Measurements from ENCODE around the gene ANKRD33B. TPM values are rescaled to one million over a fixed set of nuclear protein-coding genes. Genes with fewer than 3 reads are reported as not detected.

Gene ANKRD33B
- total RNA-seq, 1 experiment from 2014 or later = 3.1 TPM

GRCh38 chr5:10611290-10611689, 47.4 kb downstream of the ANKRD33B start:
- H3K27ac Mint-ChIP-seq (ENCODE audit: low read depth, unreplicated experiment) = no peak overlapping the region
- CTCF ChIA-PET = interaction anchor here (1.9 to 2.6 kb wide), 2 partner anchors 16 kb away, joined by 10 to 14 read pairs; no protein-coding TSS in a partner anchor

DNA sequence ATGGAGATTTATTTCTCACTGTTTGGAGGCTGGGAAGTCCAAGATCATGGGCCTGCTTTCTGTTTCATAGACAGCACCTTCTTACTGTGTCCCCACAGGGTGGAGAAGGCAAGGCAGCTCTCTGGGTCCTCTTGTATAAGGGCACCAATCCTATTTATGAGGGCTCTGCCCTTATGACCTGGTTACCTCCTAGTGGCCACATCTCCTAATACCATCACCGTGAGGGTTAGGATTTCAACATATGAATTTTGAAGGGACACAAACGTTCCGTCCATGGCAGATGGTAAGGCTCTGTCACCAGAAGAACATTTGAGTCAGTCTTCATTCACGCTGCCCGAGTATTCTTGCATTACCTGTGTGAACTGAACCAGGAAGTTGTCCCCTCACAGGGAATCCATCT, 48.4 kb downstream of the ANKRD33B start:
- intact Hi-C loops (cut with micrococcal nuclease) = no loop called here
- POLR2A ChIA-PET = no interaction called here

More at GRCh38 chr5:10611290-10611689, 47.4 kb downstream of the ANKRD33B start:
- no peaks in the 10 kb centered on the region for H3K9me3 Mint-ChIP-seq (ENCODE audit: unreplicated experiment)
- POLR2A ChIA-PET = interaction anchor here (0.6 kb wide), 2 partner anchors 156 to 165 kb away, joined by 3 read pairs; no protein-coding TSS in a partner anchor
- no peak overlapping the region for H3K4me3 Mint-ChIP-seq (ENCODE audit: unreplicated experiment)
- intact Hi-C loops (cut with micrococcal nuclease) = no loop called here
- no peaks in the 10 kb centered on the region for H3K27me3 Mint-ChIP-seq (ENCODE audit: insufficient read depth, unreplicated experiment)
- peaks cover 7% of the 10 kb centered on the region for H3K4me1 Mint-ChIP-seq (ENCODE audit: insufficient read depth, unreplicated experiment)
- no peak for DNase-seq (ENCODE audit: unreplicated experiment)
- no peak for TF ChIP-seq CTCF (IDR thresholded peaks at IDR 0.05; ENCODE audit: unreplicated experiment)
- no peaks in the 10 kb centered on the region for H3K36me3 Mint-ChIP-seq (ENCODE audit: insufficient read depth, unreplicated experiment)
- BruUV-seq (replicated peaks) = no TSS peak

GRCh38 chr5:10615693-10616092, 51.8 kb downstream of the ANKRD33B start:
- no peak overlapping the region for H3K27ac Mint-ChIP-seq (ENCODE audit: low read depth, unreplicated experiment)
- no peak for TF ChIP-seq CTCF (IDR thresholded peaks at IDR 0.05; ENCODE audit: unreplicated experiment)
- DNase-seq (ENCODE audit: unreplicated experiment) = no peak
- POLR2A ChIA-PET = interaction anchor here (0.5 to 1.2 kb wide), 2 partner anchors 15 to 743 kb away, joined by 3 to 4 read pairs; no protein-coding TSS in a partner anchor
- no peak overlapping the region for H3K4me3 Mint-ChIP-seq (ENCODE audit: unreplicated experiment)
- BruUV-seq (replicated peaks) = no TSS peak
- CTCF ChIA-PET = interaction anchor here (1.7 kb wide), 1 partner anchor 12 kb away, joined by 8 read pairs; no protein-coding TSS in a partner anchor
- H3K4me1 Mint-ChIP-seq (ENCODE audit: insufficient read depth, unreplicated experiment) = no peaks in the 10 kb centered on the region
- intact Hi-C loops (cut with micrococcal nuclease) = no loop called here
- no peaks in the 10 kb centered on the region for H3K36me3 Mint-ChIP-seq (ENCODE audit: insufficient read depth, unreplicated experiment)
- H3K9me3 Mint-ChIP-seq (ENCODE audit: unreplicated experiment) = peaks cover 8% of the 10 kb centered on the region
- H3K27me3 Mint-ChIP-seq (ENCODE audit: insufficient read depth, unreplicated experiment) = no peaks in the 10 kb centered on the region

More for the DNA sequence above, 48.4 kb downstream of the ANKRD33B start:
- TF ChIP-seq CTCF (IDR thresholded peaks at IDR 0.05; ENCODE audit: unreplicated experiment) = no peak
- Mint-ChIP-seq H3K27ac (ENCODE audit: low read depth, unreplicated experiment) (no peak overlapping the region), H3K4me1 (ENCODE audit: insufficient read depth, unreplicated experiment) (peaks cover 7% of the 10 kb centered on the region), H3K27me3 (ENCODE audit: insufficient read depth, unreplicated experiment) (no peaks in the 10 kb centered on the region), H3K36me3 (ENCODE audit: insufficient read depth, unreplicated experiment) (no peaks in the 10 kb centered on the region), H3K4me3 (ENCODE audit: unreplicated experiment) (no peak overlapping the region), H3K9me3 (ENCODE audit: unreplicated experiment) (no peaks in the 10 kb centered on the region)
- no TSS peak for BruUV-seq (replicated peaks)
- DNase-seq (ENCODE audit: unreplicated experiment) = no peak
- CTCF ChIA-PET = interaction anchor here (2.6 kb wide), 1 partner anchor 15 kb away, joined by 14 read pairs; no protein-coding TSS in a partner anchor

DNA sequence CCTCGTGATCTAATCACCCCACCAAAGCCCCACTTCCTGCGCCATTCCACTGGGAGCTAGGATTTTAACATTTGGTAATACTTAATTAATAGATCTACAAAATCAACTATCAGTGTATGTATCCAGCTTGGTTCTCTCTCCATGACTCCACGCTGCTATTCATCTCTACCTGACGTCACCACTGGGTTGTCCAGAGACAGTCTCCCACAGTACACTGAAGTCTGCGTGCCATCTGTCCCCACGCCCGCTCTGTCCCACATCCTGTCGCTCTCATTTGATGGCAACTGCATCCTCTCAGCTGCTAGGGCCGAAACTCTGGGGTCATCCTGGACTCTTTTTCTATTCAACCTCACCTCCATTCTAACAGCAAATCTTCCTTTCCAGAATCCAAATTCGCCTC, 53.2 kb downstream of the ANKRD33B start:
- ChIA-PET CTCF (interaction anchor here (0.6 to 1.3 kb wide), 4 partner anchors 9 to 120 kb away, joined by 3 to 7 read pairs (median 3); no protein-coding TSS in a partner anchor), POLR2A (no interaction called here)
- DNase-seq (ENCODE audit: unreplicated experiment) = no peak
- no TSS peak for BruUV-seq (replicated peaks)
- peaks cover 13% of the 10 kb centered on the region for H3K9me3 Mint-ChIP-seq (ENCODE audit: unreplicated experiment)
- no peak overlapping the region for H3K4me3 Mint-ChIP-seq (ENCODE audit: unreplicated experiment)
- no peaks in the 10 kb centered on the region for H3K36me3 Mint-ChIP-seq (ENCODE audit: insufficient read depth, unreplicated experiment)
- no peaks in the 10 kb centered on the region for H3K4me1 Mint-ChIP-seq (ENCODE audit: insufficient read depth, unreplicated experiment)
- no peak overlapping the region for H3K27ac Mint-ChIP-seq (ENCODE audit: low read depth, unreplicated experiment)
- intact Hi-C loops (cut with micrococcal nuclease) = no loop called here
- no peak for TF ChIP-seq CTCF (IDR thresholded peaks at IDR 0.05; ENCODE audit: unreplicated experiment)
- H3K27me3 Mint-ChIP-seq (ENCODE audit: insufficient read depth, unreplicated experiment) = no peaks in the 10 kb centered on the region
